ENCODE measurements around the gene STH. TPM values are rescaled to one million over a fixed set of nuclear protein-coding genes. Genes with fewer than 3 reads are reported as not detected.

STH gene
- total RNA-seq, 1 experiment from 2014 or later, result not detected

GRCh38 chr17:45965812-45966211 is 33.2 kb upstream of the STH start:
- Histone ChIP-seq H3K4me3 (ENCODE audit: low read depth, low read length) (no peak overlapping the region), H3K27me3 (replicated peaks; ENCODE audit: control insufficient read depth, insufficient read depth, low read length) (no peaks in the 10 kb centered on the region; the same call in 1 of the 2 replicates), H3K9me3 (no peaks in the 10 kb centered on the region), H3K4me1 (no peaks in the 10 kb centered on the region), H3K36me3 (ENCODE audit: control insufficient read depth, insufficient read depth, low read length) (no peaks in the 10 kb centered on the region)
- Mint-ChIP-seq H3K4me1 (ENCODE audit: low read depth, unreplicated experiment) (no peaks in the 10 kb centered on the region), H3K9me3 (ENCODE audit: unreplicated experiment) (peaks cover 13% of the 10 kb centered on the region), H3K36me3 (ENCODE audit: insufficient read depth, unreplicated experiment) (no peaks in the 10 kb centered on the region), H3K27ac (ENCODE audit: unreplicated experiment) (no peak overlapping the region), H3K27me3 (ENCODE audit: insufficient read depth, unreplicated experiment) (peaks cover 8% of the 10 kb centered on the region), H3K4me3 (ENCODE audit: unreplicated experiment) (no peak overlapping the region)
- ChIA-PET CTCF (no interaction called here), POLR2A (no interaction called here)
- no peak for TF ChIP-seq CTCF (IDR thresholded peaks at IDR 0.05; ENCODE audit: insufficient read depth in 1 of 2, low read depth in 1 of 2, low read length in 1 of 2, severe bottlenecking in 1 of 2, unreplicated experiment in 1 of 2)
- intact Hi-C loops (cut with micrococcal nuclease; ENCODE audit: unreplicated experiment), result no loop called here
- BruUV-seq (replicated peaks), result no TSS peak
- DNase-seq, result no peak

- Histone ChIP-seq H3K27me3 (replicated peaks; ENCODE audit: control insufficient read depth, insufficient read depth, low read length) (no peaks in the 10 kb centered on the region; the same call in 1 of the 2 replicates), H3K4me1 (no peaks in the 10 kb centered on the region), H3K36me3 (ENCODE audit: control insufficient read depth, insufficient read depth, low read length) (no peaks in the 10 kb centered on the region), H3K9me3 (no peaks in the 10 kb centered on the region), H3K4me3 (ENCODE audit: low read depth, low read length) (no peak overlapping the region)
- POLR2A ChIA-PET, result no interaction called here
- intact Hi-C loops (cut with micrococcal nuclease; ENCODE audit: unreplicated experiment), result no loop called here
- no peaks in the 10 kb centered on the region for H3K36me3 Mint-ChIP-seq (ENCODE audit: insufficient read depth, unreplicated experiment)
- no peaks in the 10 kb centered on the region for H3K4me1 Mint-ChIP-seq (ENCODE audit: low read depth, unreplicated experiment)
- no peak overlapping the region for H3K27ac Mint-ChIP-seq (ENCODE audit: unreplicated experiment)
- BruUV-seq (replicated peaks), result no TSS peak
- CTCF ChIA-PET, result no interaction called here
- peaks cover 13% of the 10 kb centered on the region for H3K9me3 Mint-ChIP-seq (ENCODE audit: unreplicated experiment)
- H3K4me3 Mint-ChIP-seq (ENCODE audit: unreplicated experiment), result no peak overlapping the region
- TF ChIP-seq CTCF (IDR thresholded peaks at IDR 0.05; ENCODE audit: insufficient read depth in 1 of 2, low read depth in 1 of 2, low read length in 1 of 2, severe bottlenecking in 1 of 2, unreplicated experiment in 1 of 2), result no peak
- no peak for DNase-seq
- peaks cover 8% of the 10 kb centered on the region for H3K27me3 Mint-ChIP-seq (ENCODE audit: insufficient read depth, unreplicated experiment)
These were observed 32.3 kb upstream of the STH start for GRCh38 chr17:45966606-45967280.

- H3K4me1 ChIP-seq, result no peaks in the 10 kb centered on the region
- no TSS peak for BruUV-seq (replicated peaks)
- TF ChIP-seq CTCF (IDR thresholded peaks at IDR 0.05; ENCODE audit: insufficient read depth in 1 of 2, low read depth in 1 of 2, low read length in 1 of 2, severe bottlenecking in 1 of 2, unreplicated experiment in 1 of 2), result no peak
- Mint-ChIP-seq H3K27ac (ENCODE audit: unreplicated experiment) (no peak overlapping the region), H3K36me3 (ENCODE audit: insufficient read depth, unreplicated experiment) (no peaks in the 10 kb centered on the region), H3K4me3 (ENCODE audit: unreplicated experiment) (no peak overlapping the region), H3K9me3 (ENCODE audit: unreplicated experiment) (peaks cover 13% of the 10 kb centered on the region), H3K27me3 (ENCODE audit: insufficient read depth, unreplicated experiment) (peaks cover 8% of the 10 kb centered on the region), H3K4me1 (ENCODE audit: low read depth, unreplicated experiment) (no peaks in the 10 kb centered on the region)
- POLR2A ChIA-PET, result no interaction called here
- CTCF ChIA-PET, result no interaction called here
- peaks cover 3% of the 10 kb centered on the region; the same call in 1 of the 2 replicates for H3K9me3 ChIP-seq
- DNase-seq, result no peak
- H3K4me3 ChIP-seq (ENCODE audit: low read depth, low read length), result no peak overlapping the region
- intact Hi-C loops (cut with micrococcal nuclease; ENCODE audit: unreplicated experiment), result no loop called here
- no peaks in the 10 kb centered on the region; the same call in 1 of the 2 replicates for H3K27me3 ChIP-seq (replicated peaks; ENCODE audit: control insufficient read depth, insufficient read depth, low read length)
- no peaks in the 10 kb centered on the region for H3K36me3 ChIP-seq (ENCODE audit: control insufficient read depth, insufficient read depth, low read length)
These were observed 31.7 kb upstream of the STH start for GRCh38 chr17:45967378-45967777.

All from Caco-2 (cell line).